Activated naive CD4-positive, alpha-beta T cell treated with anti-CD3 and anti-CD28 coated beads, Interleukin-2, amount 50 U/mL, for 24 hours (primary cell): ENCODE measurements around the gene NDUFS3.

Source experiments
- H3K27ac Mint-ChIP-seq: one replicate; pipeline ENCODE4 v1.8.0; 2021; ENCODE audit warnings: mild to moderate bottlenecking, mixed read lengths
- H3K27me3 Mint-ChIP-seq: one replicate; pipeline ENCODE4 v1.8.0; 2021; ENCODE audit warnings: mixed read lengths
- H3K36me3 Mint-ChIP-seq: one replicate; pipeline ENCODE4 v1.8.0; 2021; ENCODE audit warnings: mixed read lengths
- H3K4me1 Mint-ChIP-seq: one replicate; pipeline ENCODE4 v1.8.0; 2021; ENCODE audit warnings: mixed read lengths
- H3K4me3 Mint-ChIP-seq: one replicate; pipeline ENCODE4 v1.8.0; 2021; ENCODE audit warnings: mild to moderate bottlenecking, mixed read lengths
- H3K9me3 Mint-ChIP-seq: one replicate; pipeline ENCODE4 v1.8.0; 2021; ENCODE audit warnings: mixed read lengths

NDUFS3 gene

GRCh38 chr11:47593934-47594855 is 15.3 kb downstream of the NDUFS3 start, which contains the start of gene C1QTNF4:
Gene C1QTNF4, minus strand, starts transcription at chr11:47594411. Its CDS starts 3,601 bp downstream, at chr11:47590810.
- no peaks in the 10 kb centered on the region for H3K9me3 Mint-ChIP-seq
- peaks cover 22% of the 10 kb centered on the region for H3K27me3 Mint-ChIP-seq
- H3K4me3 Mint-ChIP-seq: peak within 1 kb of the TSS; percentile 3
- peaks cover 4% of the 10 kb centered on the region for H3K4me1 Mint-ChIP-seq
- no peaks in the 10 kb centered on the region for H3K36me3 Mint-ChIP-seq
- H3K27ac Mint-ChIP-seq: no peak within 1 kb of the TSS

DNA sequence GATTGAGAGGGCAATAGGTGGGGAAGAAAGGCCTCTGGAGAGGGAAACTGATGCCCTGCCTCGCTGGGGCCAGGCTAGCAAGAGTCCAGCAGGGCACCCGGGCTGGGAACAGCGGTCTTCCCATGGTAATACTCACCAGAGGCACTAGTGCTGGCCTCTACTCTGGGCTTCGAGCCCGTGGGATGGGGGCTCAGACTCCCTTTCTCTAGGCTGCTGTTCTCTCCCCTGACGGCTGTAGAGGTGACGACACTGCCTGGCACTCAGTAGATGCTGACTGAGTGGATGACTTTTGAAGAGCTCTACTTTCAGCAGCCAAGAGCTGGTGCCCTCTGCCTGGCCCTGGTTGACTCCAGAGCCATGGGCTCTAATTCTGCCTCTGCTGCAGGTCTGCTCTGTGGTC is 16.2 kb downstream of the NDUFS3 start:
- Mint-ChIP-seq H3K4me3 (no peak overlapping the region), H3K9me3 (no peaks in the 10 kb centered on the region), H3K27me3 (peaks cover 22% of the 10 kb centered on the region), H3K36me3 (no peaks in the 10 kb centered on the region), H3K4me1 (peaks cover 4% of the 10 kb centered on the region), H3K27ac (no peak overlapping the region)

DNA sequence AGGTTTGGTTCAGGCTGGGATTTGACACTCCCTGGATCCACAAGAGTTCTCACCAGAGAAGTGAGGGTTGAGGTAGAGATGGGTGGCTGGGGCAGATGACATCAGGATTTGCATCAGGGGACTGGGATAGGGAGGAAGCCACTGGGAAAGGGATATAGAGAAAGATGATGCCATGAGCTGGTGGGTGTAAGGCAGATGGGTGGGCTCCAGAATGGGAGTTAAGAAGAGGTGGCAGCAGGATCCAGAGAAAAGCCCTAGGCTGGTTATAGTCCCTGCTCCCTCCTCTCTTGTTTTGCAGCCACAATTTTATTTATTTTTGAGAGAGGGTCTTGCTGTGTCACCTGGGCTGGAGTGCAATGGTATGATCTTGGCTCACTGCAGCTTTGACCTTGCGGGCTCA is 17.1 kb downstream of the NDUFS3 start:
- Mint-ChIP-seq H3K27ac (no peak overlapping the region), H3K4me1 (peaks cover 4% of the 10 kb centered on the region), H3K4me3 (no peak overlapping the region), H3K27me3 (peaks cover 22% of the 10 kb centered on the region), H3K36me3 (no peaks in the 10 kb centered on the region), H3K9me3 (no peaks in the 10 kb centered on the region)

GRCh38 chr11:47599902-47600301 is 21.0 kb downstream of the NDUFS3 start:
- H3K36me3 Mint-ChIP-seq: no peaks in the 10 kb centered on the region
- H3K27me3 Mint-ChIP-seq: peaks cover 6% of the 10 kb centered on the region
- H3K4me1 Mint-ChIP-seq: no peaks in the 10 kb centered on the region
- no peaks in the 10 kb centered on the region for H3K9me3 Mint-ChIP-seq
- no peak overlapping the region for H3K27ac Mint-ChIP-seq
- H3K4me3 Mint-ChIP-seq: no peak overlapping the region

GRCh38 chr11:47603295-47603694 is 24.4 kb downstream of the NDUFS3 start:
- Mint-ChIP-seq H3K4me3 (no peak overlapping the region), H3K27ac (no peak overlapping the region), H3K27me3 (no peaks in the 10 kb centered on the region), H3K36me3 (no peaks in the 10 kb centered on the region), H3K4me1 (no peaks in the 10 kb centered on the region), H3K9me3 (no peaks in the 10 kb centered on the region)

DNA sequence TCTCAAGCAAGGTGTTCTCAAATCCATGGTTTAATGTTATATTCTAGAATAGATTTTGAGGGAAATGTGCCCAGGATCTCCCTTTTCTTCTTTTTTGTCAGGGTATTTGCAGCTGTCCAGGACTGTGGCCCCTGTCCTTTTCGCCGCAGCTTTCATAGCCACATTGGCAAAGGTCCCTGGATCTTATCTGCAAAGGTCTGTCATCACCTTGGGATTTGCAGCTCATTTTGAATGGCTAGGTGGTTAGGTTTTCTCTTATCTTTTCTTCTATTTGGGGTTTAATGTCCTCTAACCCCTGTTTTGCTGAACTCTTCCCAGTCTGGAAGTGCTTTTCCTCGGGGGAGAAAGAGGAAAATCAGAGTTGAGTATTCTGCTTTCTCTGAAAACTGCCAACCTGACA is 27.0 kb downstream of the NDUFS3 start:
- Mint-ChIP-seq H3K27ac (no peak overlapping the region), H3K27me3 (no peaks in the 10 kb centered on the region), H3K4me1 (no peaks in the 10 kb centered on the region), H3K4me3 (no peak overlapping the region), H3K36me3 (no peaks in the 10 kb centered on the region), H3K9me3 (no peaks in the 10 kb centered on the region)

GRCh38 chr11:47606731-47607130 is 27.9 kb downstream of the NDUFS3 start:
- H3K9me3 Mint-ChIP-seq: no peaks in the 10 kb centered on the region
- H3K27ac Mint-ChIP-seq: no peak overlapping the region
- no peaks in the 10 kb centered on the region for H3K36me3 Mint-ChIP-seq
- no peaks in the 10 kb centered on the region for H3K4me1 Mint-ChIP-seq
- no peaks in the 10 kb centered on the region for H3K27me3 Mint-ChIP-seq
- no peak overlapping the region for H3K4me3 Mint-ChIP-seq

DNA sequence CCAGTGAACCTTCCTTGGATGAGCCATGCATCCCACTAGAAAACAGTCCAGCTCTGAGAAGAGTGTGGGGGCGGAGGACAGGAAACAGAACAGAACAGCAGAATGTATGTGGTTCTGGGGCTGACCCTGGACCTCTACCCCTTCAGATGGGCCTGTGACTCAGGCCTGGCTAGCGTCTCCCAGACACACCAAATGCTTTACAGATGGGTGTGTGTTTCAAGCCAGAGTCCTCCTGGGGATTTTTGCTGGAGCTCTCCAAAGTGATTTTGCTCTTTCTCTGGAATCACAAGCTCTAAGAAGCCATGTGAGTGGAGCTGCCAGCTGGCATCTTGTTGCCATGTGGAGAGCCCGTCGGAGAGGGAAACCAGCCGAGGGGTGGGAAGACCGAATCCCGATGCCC is 28.5 kb downstream of the NDUFS3 start:
- no peaks in the 10 kb centered on the region for H3K9me3 Mint-ChIP-seq
- no peaks in the 10 kb centered on the region for H3K36me3 Mint-ChIP-seq
- no peak overlapping the region for H3K27ac Mint-ChIP-seq
- no peaks in the 10 kb centered on the region for H3K27me3 Mint-ChIP-seq
- H3K4me3 Mint-ChIP-seq: no peak overlapping the region
- no peaks in the 10 kb centered on the region for H3K4me1 Mint-ChIP-seq

GRCh38 chr11:47609675-47610074 is 30.8 kb downstream of the NDUFS3 start:
- Mint-ChIP-seq H3K4me3 (no peak overlapping the region), H3K4me1 (no peaks in the 10 kb centered on the region), H3K9me3 (no peaks in the 10 kb centered on the region), H3K27me3 (no peaks in the 10 kb centered on the region), H3K36me3 (no peaks in the 10 kb centered on the region), H3K27ac (peak overlapping the region; percentile 10)

DNA sequence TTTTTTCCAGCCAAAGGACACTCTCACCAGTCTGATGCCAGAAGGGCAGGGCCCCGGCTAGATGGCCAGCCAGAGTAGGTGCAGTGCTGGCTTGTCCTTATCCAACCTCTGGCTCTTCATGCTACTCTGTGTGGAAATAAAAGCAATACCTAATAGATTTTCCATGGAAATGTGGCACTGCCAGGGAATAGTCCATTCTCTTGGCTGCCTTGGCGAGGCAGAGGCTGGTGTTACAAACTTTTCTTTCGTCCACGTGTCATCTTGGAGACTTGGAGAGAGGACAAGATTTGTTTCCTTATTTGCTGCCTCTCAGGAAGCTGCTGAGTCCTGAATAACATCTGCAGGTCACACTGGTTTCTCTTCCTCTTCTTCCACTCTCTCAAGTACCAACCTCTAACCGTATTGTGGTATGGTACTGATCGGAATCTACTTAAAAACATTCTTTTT is 32.5 kb downstream of the NDUFS3 start:
- Mint-ChIP-seq H3K36me3 (no peaks in the 10 kb centered on the region), H3K4me1 (no peaks in the 10 kb centered on the region), H3K27ac (peak overlapping the region; percentile 59), H3K9me3 (no peaks in the 10 kb centered on the region), H3K4me3 (no peak overlapping the region), H3K27me3 (no peaks in the 10 kb centered on the region)

- Mint-ChIP-seq H3K36me3 (peaks cover 3% of the 10 kb centered on the region), H3K27me3 (no peaks in the 10 kb centered on the region), H3K4me1 (no peaks in the 10 kb centered on the region), H3K4me3 (no peak overlapping the region), H3K9me3 (no peaks in the 10 kb centered on the region), H3K27ac (no peak overlapping the region)
Observed at GRCh38 chr11:47615249-47615648, 36.4 kb downstream of the NDUFS3 start.

DNA sequence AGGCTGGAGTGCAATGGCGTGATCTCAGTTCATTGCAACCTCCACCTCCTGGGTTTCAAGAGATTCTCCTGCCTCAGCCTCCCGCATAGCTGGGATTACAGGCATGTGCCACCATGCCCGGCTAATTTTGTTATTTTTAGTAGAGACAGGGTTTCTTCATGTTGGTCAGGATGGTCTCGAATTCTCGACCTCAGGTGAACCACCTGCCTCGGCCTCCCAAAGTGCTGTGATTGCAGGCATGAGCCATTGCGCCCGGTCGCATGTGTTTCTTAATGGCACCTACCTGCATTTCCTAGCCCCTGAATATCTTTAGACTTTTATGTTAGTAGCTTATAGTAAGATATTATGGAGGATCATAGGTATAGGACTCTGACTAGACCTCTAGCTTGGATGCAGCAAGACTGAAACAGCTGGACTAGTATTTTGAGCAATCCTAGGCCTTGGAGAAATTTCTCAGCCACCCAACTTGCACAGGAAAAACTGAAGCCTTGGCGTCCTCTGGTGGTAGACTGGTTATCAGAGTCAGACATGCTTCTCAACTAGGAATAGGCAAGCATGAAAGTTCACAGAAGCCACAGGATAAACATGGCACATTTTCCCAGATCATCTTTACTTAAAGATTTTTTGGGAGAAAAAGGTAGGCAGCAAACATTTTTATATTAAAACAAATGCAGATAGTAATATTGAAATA is 38.0 kb downstream of the NDUFS3 start:
- Mint-ChIP-seq H3K27me3 (no peaks in the 10 kb centered on the region), H3K4me3 (no peak overlapping the region), H3K4me1 (no peaks in the 10 kb centered on the region), H3K36me3 (peaks cover 3% of the 10 kb centered on the region), H3K9me3 (no peaks in the 10 kb centered on the region), H3K27ac (no peak overlapping the region)

DNA sequence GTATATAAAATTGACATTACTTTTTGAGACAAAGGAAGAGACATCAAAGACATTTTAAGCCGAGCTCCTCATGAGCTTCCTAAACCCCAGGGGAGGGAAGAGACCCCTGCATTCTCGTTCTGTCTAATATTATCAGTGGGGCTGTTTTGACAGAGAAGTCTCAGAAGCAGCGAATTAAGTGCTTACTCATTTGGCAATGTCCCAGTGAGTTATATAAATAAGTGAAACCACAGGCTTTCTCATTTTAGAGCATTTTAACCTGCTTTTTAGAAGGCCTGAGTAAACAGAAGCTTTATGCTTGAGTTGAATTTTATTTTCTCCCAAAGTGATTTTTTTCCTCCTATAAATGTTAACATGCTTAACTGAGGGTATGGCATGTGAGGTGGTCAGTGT is 38.5 kb downstream of the NDUFS3 start:
- Mint-ChIP-seq H3K9me3 (no peaks in the 10 kb centered on the region), H3K4me1 (no peaks in the 10 kb centered on the region), H3K36me3 (peaks cover 3% of the 10 kb centered on the region), H3K27ac (peak overlapping the region; percentile 13), H3K4me3 (no peak overlapping the region), H3K27me3 (no peaks in the 10 kb centered on the region)

DNA sequence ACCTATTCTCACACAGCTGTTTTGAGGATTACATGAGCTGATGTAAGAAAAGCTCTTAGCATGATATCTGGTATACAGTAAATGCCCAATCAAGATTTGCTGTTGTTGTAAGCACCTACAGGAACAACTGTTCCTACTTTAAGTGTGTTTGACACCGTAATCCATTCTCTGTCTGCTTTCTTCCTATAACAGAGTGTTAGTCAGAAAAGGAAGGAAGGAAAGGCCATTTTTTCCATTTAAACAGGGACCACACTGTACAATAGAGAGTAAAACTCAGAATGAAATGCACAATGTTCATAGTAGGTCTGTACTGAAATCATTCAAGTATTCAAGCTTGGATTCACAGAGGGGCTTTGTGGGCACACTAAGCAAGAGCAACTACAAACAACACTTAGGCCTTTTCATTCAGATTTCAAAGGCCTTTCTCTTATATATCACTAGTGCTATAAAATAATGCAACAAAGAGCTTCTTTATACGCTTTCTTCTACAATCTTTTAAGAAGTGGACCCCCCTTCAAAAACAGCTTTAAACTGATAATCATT is 42.0 kb downstream of the NDUFS3 start:
- Mint-ChIP-seq H3K4me3 (no peak overlapping the region), H3K27ac (peak overlapping the region; percentile 23), H3K4me1 (no peaks in the 10 kb centered on the region)

GRCh38 chr11:47626234-47626633 is 47.4 kb downstream of the NDUFS3 start:
- H3K9me3 Mint-ChIP-seq: no peaks in the 10 kb centered on the region
- H3K4me1 Mint-ChIP-seq: no peaks in the 10 kb centered on the region
- no peak overlapping the region for H3K27ac Mint-ChIP-seq
- H3K27me3 Mint-ChIP-seq: no peaks in the 10 kb centered on the region
- no peak overlapping the region for H3K4me3 Mint-ChIP-seq
- peaks cover 11% of the 10 kb centered on the region for H3K36me3 Mint-ChIP-seq

More for the DNA sequence above, 42.0 kb downstream of the NDUFS3 start:
- Mint-ChIP-seq H3K36me3 (peaks cover 8% of the 10 kb centered on the region), H3K9me3 (no peaks in the 10 kb centered on the region), H3K27me3 (no peaks in the 10 kb centered on the region)

GRCh38 chr11:47628026-47628425 is 49.2 kb downstream of the NDUFS3 start:
- Mint-ChIP-seq H3K4me3 (no peak overlapping the region), H3K27me3 (no peaks in the 10 kb centered on the region), H3K4me1 (no peaks in the 10 kb centered on the region), H3K9me3 (no peaks in the 10 kb centered on the region), H3K36me3 (peaks cover 15% of the 10 kb centered on the region), H3K27ac (no peak overlapping the region)
